WTC11 (cell line): ENCODE data around the gene DBNL. TPM values are rescaled to one million over a fixed set of nuclear protein-coding genes. Genes with fewer than 3 reads are reported as not detected.

Source experiments
- ATAC-seq: fragments of 200-7000 bp; cut with Tn5 transposase; 2 replicates; pipeline ENCODE4 v1.10.0; 2021; ENCODE audit warnings: mild to moderate bottlenecking, moderate library complexity
- CTCF ChIA-PET: fragments of 300-600 bp; sonication (Branson Sonifier 250); formaldehyde crosslinking; loops from one replicate; lab custom pipeline; 2021; ENCODE audit warnings: antibody characterized with exemption; lab: Charles Lee
- POLR2A ChIA-PET: fragments of 350-600 bp; sonication (Branson Sonifier 250); formaldehyde crosslinking; loops from one replicate; lab custom pipeline; 2021; ENCODE audit warnings: antibody characterized with exemption; lab: Charles Lee
- DNase-seq: peaks from one replicate; pipeline ENCODE4 v3.0.0; 2021; ENCODE audit warnings: low spot score
- H3K27ac Mint-ChIP-seq: 2 replicates; pipeline ENCODE4 v1.8.0; 2021; ENCODE audit warnings: mixed read lengths
- H3K27me3 Mint-ChIP-seq: 2 replicates; pipeline ENCODE4 v1.8.0; 2021; ENCODE audit warnings: low read depth, mild to moderate bottlenecking, moderate library complexity, mixed read lengths
- H3K36me3 Mint-ChIP-seq: 2 replicates; pipeline ENCODE4 v1.8.0; 2021; ENCODE audit warnings: mixed read lengths
- H3K4me1 Mint-ChIP-seq: 2 replicates; pipeline ENCODE4 v1.8.0; 2022; ENCODE audit warnings: mixed read lengths
- H3K4me3 Mint-ChIP-seq: 2 replicates; pipeline ENCODE4 v1.8.0; 2021; ENCODE audit warnings: mild to moderate bottlenecking, moderate library complexity, mixed read lengths
- H3K9me3 Mint-ChIP-seq: 2 replicates; pipeline ENCODE4 v1.8.0; 2021; ENCODE audit warnings: mixed read lengths
- E2F5 ChIP-seq: sonication (generic); formaldehyde crosslinking; IDR thresholded peaks from 2 replicates; pipeline ENCODE4 v1.8.1; 2022; ENCODE audit warnings: mild to moderate bottlenecking, moderate library complexity, missing genetic modification reagents
- ERG ChIP-seq: fragments of 250-450 bp; sonication (Bioruptor Pico); IDR thresholded peaks from 2 replicates; pipeline ENCODE4 v1.8.0; 2021; ENCODE audit warnings: mild to moderate bottlenecking
- ESRRA ChIP-seq: sonication (generic); formaldehyde crosslinking; IDR thresholded peaks from 2 replicates; pipeline ENCODE4 v1.8.1; 2022; ENCODE audit warnings: mild to moderate bottlenecking, missing genetic modification reagents, borderline replicate concordance
- ETV6 ChIP-seq: sonication (generic); formaldehyde crosslinking; IDR thresholded peaks from 2 replicates; pipeline ENCODE4 v1.8.1; 2022; ENCODE audit warnings: mild to moderate bottlenecking, missing genetic modification reagents
- FOXK1 ChIP-seq: sonication (generic); formaldehyde crosslinking; IDR thresholded peaks from 2 replicates; pipeline ENCODE4 v1.8.0; 2022; ENCODE audit warnings: mild to moderate bottlenecking, moderate library complexity, missing genetic modification reagents
- GABPB1 ChIP-seq: sonication (generic); formaldehyde crosslinking; IDR thresholded peaks from 2 replicates; pipeline ENCODE4 v1.8.1; 2023; ENCODE audit warnings: mild to moderate bottlenecking, missing genetic modification reagents
- JAZF1 ChIP-seq: fragments of 250-450 bp; sonication (Bioruptor Pico); IDR thresholded peaks from 2 replicates; pipeline ENCODE4 v1.9.0; 2021; ENCODE audit warnings: moderate library complexity, mild to moderate bottlenecking, inconsistent platforms
- NFYB ChIP-seq: sonication (generic); formaldehyde crosslinking; conservative IDR thresholded peaks from 2 replicates; pipeline ENCODE4 v1.8.0; 2022; ENCODE audit warnings: low read depth, missing genetic modification reagents
- SMAD4 ChIP-seq: sonication (generic); formaldehyde crosslinking; IDR thresholded peaks from 2 replicates; pipeline ENCODE4 v1.8.0; 2022; ENCODE audit warnings: mild to moderate bottlenecking, missing genetic modification reagents
- ZBTB21 ChIP-seq: sonication (generic); formaldehyde crosslinking; IDR thresholded peaks from 2 replicates; pipeline ENCODE4 v1.8.1; 2023; ENCODE audit warnings: mild to moderate bottlenecking, missing genetic modification reagents, borderline replicate concordance
- ZNF219 ChIP-seq: sonication (generic); formaldehyde crosslinking; IDR thresholded peaks from 2 replicates; pipeline ENCODE4 v1.8.0; 2023; ENCODE audit warnings: missing genetic modification reagents, mild to moderate bottlenecking, borderline replicate concordance
- ZNF281 ChIP-seq: sonication (generic); formaldehyde crosslinking; IDR thresholded peaks from 2 replicates; pipeline ENCODE4 v1.8.0; 2023; ENCODE audit warnings: mild to moderate bottlenecking, missing genetic modification reagents
- total RNA-seq: library from RNA; stranded (reverse); gene quantifications from 3 replicates; pipeline ENCODE4 v1.2.3, GENCODE V29; 2021
- TF ChIP-seq, protein P1 (sequence below): sonication (generic); formaldehyde crosslinking; IDR thresholded peaks from 2 replicates; pipeline ENCODE4 v1.8.1; 2023; ENCODE audit warnings: mild to moderate bottlenecking, missing genetic modification reagents, moderate library complexity
- TF ChIP-seq, protein P2 (sequence below): fragments of 250-450 bp; sonication (Bioruptor Pico); IDR thresholded peaks from 2 replicates; pipeline ENCODE4 v1.9.0; 2021; ENCODE audit warnings: mild to moderate bottlenecking
- TF ChIP-seq, protein P3 (sequence below): sonication (generic); formaldehyde crosslinking; IDR thresholded peaks from 2 replicates; pipeline ENCODE4 v1.8.0; 2023; ENCODE audit warnings: missing genetic modification reagents, mild to moderate bottlenecking, borderline replicate concordance

Gene DBNL
- total RNA-seq, 1 experiment from 2014 or later: 36.1 TPM

GRCh38 chr7:44081266-44081748, 36.8 kb downstream of the DBNL start:
- ATAC-seq (no peak), DNase-seq (no peak)
- POLR2A ChIA-PET: interaction anchor here (0.8 kb wide), 1 partner anchor 17 kb away, joined by 3 read pairs; no protein-coding TSS in a partner anchor
- peaks cover 17% of the 10 kb centered on the region; the same call in 1 of the 2 replicates for H3K4me1 Mint-ChIP-seq
- CTCF ChIA-PET: interaction anchor here (0.7 to 1.3 kb wide), 4 partner anchors 9 to 280 kb away, joined by 3 to 7 read pairs (median 3); no protein-coding TSS in a partner anchor
- H3K9me3 Mint-ChIP-seq: no peaks in the 10 kb centered on the region
- H3K27ac Mint-ChIP-seq: no peak overlapping the region
- peak overlapping the region; percentile 86 for H3K4me3 Mint-ChIP-seq
- H3K36me3 Mint-ChIP-seq: peaks cover 22% of the 10 kb centered on the region
- TF ChIP-seq, protein P1, sequence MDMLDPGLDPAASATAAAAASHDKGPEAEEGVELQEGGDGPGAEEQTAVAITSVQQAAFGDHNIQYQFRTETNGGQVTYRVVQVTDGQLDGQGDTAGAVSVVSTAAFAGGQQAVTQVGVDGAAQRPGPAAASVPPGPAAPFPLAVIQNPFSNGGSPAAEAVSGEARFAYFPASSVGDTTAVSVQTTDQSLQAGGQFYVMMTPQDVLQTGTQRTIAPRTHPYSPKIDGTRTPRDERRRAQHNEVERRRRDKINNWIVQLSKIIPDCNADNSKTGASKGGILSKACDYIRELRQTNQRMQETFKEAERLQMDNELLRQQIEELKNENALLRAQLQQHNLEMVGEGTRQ: no peak
- TF ChIP-seq GABPB1: no peak
- no peak for TF ChIP-seq ESRRA (CRISPR knock-in tag)
- no peak for TF ChIP-seq ZNF281
- TF ChIP-seq FOXK1 (CRISPR knock-in tag): no peak
- no peak for TF ChIP-seq ERG
- no peak for TF ChIP-seq JAZF1
- peaks cover 22% of the 10 kb centered on the region for H3K27me3 Mint-ChIP-seq

DNA sequence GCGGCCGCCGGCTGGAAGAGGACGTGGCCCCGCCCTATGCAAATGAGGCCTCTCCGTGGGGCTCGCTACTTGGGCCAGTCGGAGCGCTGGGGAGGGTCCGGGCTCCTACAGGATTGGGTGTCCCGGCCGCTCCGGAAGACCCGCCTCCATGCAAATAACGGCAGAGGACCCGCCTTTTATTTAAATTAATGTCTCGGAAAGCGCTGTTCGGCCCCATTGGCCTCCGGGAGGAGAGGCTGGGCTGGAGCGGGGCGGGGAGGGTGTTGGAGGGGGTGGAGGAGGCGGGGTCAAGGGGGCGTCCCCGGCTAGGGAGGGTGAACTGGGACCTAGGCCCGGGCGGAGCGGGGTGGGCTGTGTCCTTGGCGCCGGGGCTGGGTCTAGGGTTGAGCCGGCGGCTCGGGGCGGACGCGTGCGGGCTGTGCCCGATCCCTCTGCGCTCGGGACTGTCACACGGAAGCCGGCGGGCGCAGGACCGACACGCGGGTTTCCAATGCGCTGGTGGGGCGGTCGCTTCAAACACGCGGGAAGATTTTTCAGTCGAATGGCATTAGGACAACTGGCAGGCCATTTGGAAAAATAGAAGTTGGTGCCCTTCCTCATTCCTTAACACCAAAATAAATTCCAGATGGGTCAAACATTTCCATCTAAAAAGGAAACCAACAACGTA, 38.2 kb downstream of the DBNL start:
- peak overlapping the region; percentile 71 for H3K4me3 Mint-ChIP-seq
- H3K36me3 Mint-ChIP-seq: peaks cover 19% of the 10 kb centered on the region
- ATAC-seq (peak; percentile 98), DNase-seq (peak; percentile 97)
- peaks cover 17% of the 10 kb centered on the region; the same call in 1 of the 2 replicates for H3K4me1 Mint-ChIP-seq
- no peak for TF ChIP-seq ZNF219
- TF ChIP-seq ETV6 (CRISPR knock-in tag): 0 out of 2 replicates have a peak, but pooled peaks have one; percentile 28
- TF ChIP-seq E2F5 (CRISPR knock-in tag): no peak
- TF ChIP-seq NFYB: peak; percentile 72
- TF ChIP-seq SMAD4 (CRISPR knock-in tag): no peak
- TF ChIP-seq, protein P2, sequence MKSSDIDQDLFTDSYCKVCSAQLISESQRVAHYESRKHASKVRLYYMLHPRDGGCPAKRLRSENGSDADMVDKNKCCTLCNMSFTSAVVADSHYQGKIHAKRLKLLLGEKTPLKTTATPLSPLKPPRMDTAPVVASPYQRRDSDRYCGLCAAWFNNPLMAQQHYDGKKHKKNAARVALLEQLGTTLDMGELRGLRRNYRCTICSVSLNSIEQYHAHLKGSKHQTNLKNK (CRISPR knock-in tag): no peak
- TF ChIP-seq ZBTB21 (CRISPR knock-in tag): no peak
- TF ChIP-seq, protein P3, sequence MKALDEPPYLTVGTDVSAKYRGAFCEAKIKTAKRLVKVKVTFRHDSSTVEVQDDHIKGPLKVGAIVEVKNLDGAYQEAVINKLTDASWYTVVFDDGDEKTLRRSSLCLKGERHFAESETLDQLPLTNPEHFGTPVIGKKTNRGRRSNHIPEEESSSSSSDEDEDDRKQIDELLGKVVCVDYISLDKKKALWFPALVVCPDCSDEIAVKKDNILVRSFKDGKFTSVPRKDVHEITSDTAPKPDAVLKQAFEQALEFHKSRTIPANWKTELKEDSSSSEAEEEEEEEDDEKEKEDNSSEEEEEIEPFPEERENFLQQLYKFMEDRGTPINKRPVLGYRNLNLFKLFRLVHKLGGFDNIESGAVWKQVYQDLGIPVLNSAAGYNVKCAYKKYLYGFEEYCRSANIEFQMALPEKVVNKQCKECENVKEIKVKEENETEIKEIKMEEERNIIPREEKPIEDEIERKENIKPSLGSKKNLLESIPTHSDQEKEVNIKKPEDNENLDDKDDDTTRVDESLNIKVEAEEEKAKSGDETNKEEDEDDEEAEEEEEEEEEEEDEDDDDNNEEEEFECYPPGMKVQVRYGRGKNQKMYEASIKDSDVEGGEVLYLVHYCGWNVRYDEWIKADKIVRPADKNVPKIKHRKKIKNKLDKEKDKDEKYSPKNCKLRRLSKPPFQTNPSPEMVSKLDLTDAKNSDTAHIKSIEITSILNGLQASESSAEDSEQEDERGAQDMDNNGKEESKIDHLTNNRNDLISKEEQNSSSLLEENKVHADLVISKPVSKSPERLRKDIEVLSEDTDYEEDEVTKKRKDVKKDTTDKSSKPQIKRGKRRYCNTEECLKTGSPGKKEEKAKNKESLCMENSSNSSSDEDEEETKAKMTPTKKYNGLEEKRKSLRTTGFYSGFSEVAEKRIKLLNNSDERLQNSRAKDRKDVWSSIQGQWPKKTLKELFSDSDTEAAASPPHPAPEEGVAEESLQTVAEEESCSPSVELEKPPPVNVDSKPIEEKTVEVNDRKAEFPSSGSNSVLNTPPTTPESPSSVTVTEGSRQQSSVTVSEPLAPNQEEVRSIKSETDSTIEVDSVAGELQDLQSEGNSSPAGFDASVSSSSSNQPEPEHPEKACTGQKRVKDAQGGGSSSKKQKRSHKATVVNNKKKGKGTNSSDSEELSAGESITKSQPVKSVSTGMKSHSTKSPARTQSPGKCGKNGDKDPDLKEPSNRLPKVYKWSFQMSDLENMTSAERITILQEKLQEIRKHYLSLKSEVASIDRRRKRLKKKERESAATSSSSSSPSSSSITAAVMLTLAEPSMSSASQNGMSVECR (CRISPR knock-in tag): no peak
- CTCF ChIA-PET: no interaction called here
- H3K9me3 Mint-ChIP-seq: no peaks in the 10 kb centered on the region
- peaks cover 22% of the 10 kb centered on the region for H3K27me3 Mint-ChIP-seq
- POLR2A ChIA-PET: no interaction called here
- no peak overlapping the region for H3K27ac Mint-ChIP-seq
